OCI-LY1 (cell line): Measurements from ENCODE around the gene CTIF.

Source experiments
- H2AFZ ChIP-seq: fragments of 200-600 bp; sonication (generic), shearing (Covaris generic); 2 replicates; pipeline ENCODE4 v1.6.0; 2014; ENCODE audit warnings: antibody characterized with exemption, mild to moderate bottlenecking, low read length
- H3F3A ChIP-seq: fragments of 200-600 bp; sonication (generic), shearing (Covaris generic); 2 replicates; pipeline ENCODE4 v1.6.0; 2014; ENCODE audit warnings: mild to moderate bottlenecking, antibody characterized with exemption, low read length, moderate library complexity; ENCODE audit not compliant: insufficient read depth
- H3K27ac ChIP-seq: fragments of 200-600 bp; sonication (generic); 2 replicates; pipeline ENCODE4 v1.5.1; 2014; ENCODE audit warnings: low read length, mixed run types, mild to moderate bottlenecking, low read depth; ENCODE audit not compliant: poor library complexity, severe bottlenecking
- H3K27me3 ChIP-seq: fragments of 200-600 bp; sonication (generic); 2 replicates; pipeline ENCODE4 v1.6.0; 2014; ENCODE audit warnings: antibody characterized with exemption, mild to moderate bottlenecking, low read length, moderate library complexity; ENCODE audit not compliant: insufficient read depth
- H3K36me3 ChIP-seq: fragments of 200-600 bp; sonication (generic); 2 replicates; pipeline ENCODE4 v1.6.1; 2014; ENCODE audit warnings: mild to moderate bottlenecking, antibody characterized with exemption, low read length, moderate library complexity, mixed read lengths; ENCODE audit not compliant: insufficient read depth
- H3K4me1 ChIP-seq: fragments of 200-600 bp; sonication (generic); 2 replicates; pipeline ENCODE4 v1.5.1; 2014; ENCODE audit warnings: mild to moderate bottlenecking, low read length, moderate library complexity; ENCODE audit not compliant: insufficient read depth, severe bottlenecking
- H3K4me2 ChIP-seq: fragments of 200-600 bp; sonication (generic), shearing (Covaris generic); 2 replicates; pipeline ENCODE4 v1.6.1; 2014; ENCODE audit warnings: low read length
- H3K4me3 ChIP-seq: fragments of 200-600 bp; sonication (generic); 2 replicates; pipeline ENCODE4 v1.5.1; 2014; ENCODE audit warnings: low read length, low read depth, mild to moderate bottlenecking, mixed read lengths; ENCODE audit not compliant: poor library complexity, severe bottlenecking
- H3K79me2 ChIP-seq: fragments of 200-600 bp; shearing (Covaris generic); 2 replicates; pipeline ENCODE4 v1.6.1; 2016; ENCODE audit warnings: mixed run types, low read length, mixed read lengths; ENCODE audit not compliant: insufficient read depth
- H3K9ac ChIP-seq: fragments of 200-600 bp; sonication (generic), shearing (Covaris generic); 2 replicates; pipeline ENCODE4 v1.6.1; 2014; ENCODE audit warnings: mild to moderate bottlenecking, low read length, mixed read lengths
- H3K9me2 ChIP-seq: fragments of 200-600 bp; sonication (generic), shearing (Covaris generic); 2 replicates; pipeline ENCODE4 v1.6.1; 2014; ENCODE audit warnings: low read depth, mild to moderate bottlenecking, low read length, mixed read lengths
- H3K9me3 ChIP-seq: fragments of 200-600 bp; shearing (Covaris generic); 2 replicates; pipeline ENCODE4 v1.6.1; 2014; ENCODE audit warnings: low read length, mixed read lengths
- H4K20me1 ChIP-seq: fragments of 200-600 bp; sonication (generic), shearing (Covaris generic); 2 replicates; pipeline ENCODE4 v1.6.0; 2016; ENCODE audit warnings: mild to moderate bottlenecking, low read length; ENCODE audit not compliant: insufficient read depth
- EZH2 ChIP-seq: fragments of 200-600 bp; sonication (generic), shearing (Covaris generic); IDR thresholded peaks from 2 replicates; pipeline ENCODE4 v1.8.0; 2017; ENCODE audit warnings: borderline replicate concordance, mixed run types, mild to moderate bottlenecking, antibody characterized with exemption, low read length, moderate library complexity, mixed read lengths
- TF ChIP-seq, protein P1 (sequence below): fragments of 200-600 bp; sonication (generic), shearing (Covaris generic); IDR thresholded peaks from 2 replicates; pipeline ENCODE4 v1.5.1; 2017; ENCODE audit warnings: mild to moderate bottlenecking, antibody characterized with exemption, low read length, moderate library complexity, mixed read lengths

The CTIF gene

DNA sequence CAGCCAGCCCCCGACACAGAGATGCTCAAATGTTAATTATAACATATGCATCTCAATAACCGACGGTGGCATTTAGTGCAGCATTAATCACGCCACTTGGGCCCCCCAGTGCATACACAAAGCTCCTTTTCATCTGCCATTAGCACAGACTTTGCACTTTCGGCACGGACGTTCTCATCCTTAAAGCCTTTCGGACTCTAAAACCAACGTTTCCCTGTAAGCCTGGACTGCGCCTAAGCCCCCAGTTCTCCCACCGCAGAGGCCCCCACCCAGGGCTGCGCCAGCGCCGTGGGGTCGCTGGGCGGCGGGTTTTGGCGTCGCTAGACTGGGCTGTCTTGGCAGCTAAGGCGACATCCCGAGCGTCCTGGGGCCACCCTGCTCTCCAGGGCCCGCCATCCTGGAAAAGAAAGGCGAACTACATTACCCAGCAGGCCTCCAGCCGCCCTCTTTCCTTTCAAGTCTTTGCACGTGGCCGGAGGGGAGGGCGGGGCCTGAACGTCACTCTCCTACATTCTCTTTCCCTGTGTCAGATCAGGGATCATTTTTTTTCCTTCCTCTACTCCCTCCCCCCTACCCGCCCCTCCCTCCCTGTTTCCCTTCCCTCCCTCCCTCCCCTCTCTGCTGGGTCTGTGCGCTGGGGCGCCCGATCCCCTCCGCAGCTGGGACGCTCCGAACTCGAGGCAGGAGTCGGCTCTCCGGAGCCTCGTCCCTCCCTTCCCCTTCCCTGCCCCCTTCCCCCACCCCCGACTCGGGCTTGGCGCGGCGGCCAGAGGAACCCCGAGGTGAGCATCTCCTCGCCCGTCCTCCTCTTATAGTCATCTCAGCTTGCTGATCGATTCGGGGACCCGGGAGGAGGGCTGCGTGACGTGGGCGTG, at the start of gene CTIF:
TSS of gene CTIF (plus strand) at position 501 of the 875 bp plus-strand sequence. CDS start 80,535 bp downstream, outside the sequence.
- TF ChIP-seq, protein P1, sequence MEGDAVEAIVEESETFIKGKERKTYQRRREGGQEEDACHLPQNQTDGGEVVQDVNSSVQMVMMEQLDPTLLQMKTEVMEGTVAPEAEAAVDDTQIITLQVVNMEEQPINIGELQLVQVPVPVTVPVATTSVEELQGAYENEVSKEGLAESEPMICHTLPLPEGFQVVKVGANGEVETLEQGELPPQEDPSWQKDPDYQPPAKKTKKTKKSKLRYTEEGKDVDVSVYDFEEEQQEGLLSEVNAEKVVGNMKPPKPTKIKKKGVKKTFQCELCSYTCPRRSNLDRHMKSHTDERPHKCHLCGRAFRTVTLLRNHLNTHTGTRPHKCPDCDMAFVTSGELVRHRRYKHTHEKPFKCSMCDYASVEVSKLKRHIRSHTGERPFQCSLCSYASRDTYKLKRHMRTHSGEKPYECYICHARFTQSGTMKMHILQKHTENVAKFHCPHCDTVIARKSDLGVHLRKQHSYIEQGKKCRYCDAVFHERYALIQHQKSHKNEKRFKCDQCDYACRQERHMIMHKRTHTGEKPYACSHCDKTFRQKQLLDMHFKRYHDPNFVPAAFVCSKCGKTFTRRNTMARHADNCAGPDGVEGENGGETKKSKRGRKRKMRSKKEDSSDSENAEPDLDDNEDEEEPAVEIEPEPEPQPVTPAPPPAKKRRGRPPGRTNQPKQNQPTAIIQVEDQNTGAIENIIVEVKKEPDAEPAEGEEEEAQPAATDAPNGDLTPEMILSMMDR: no peak
- no peak for TF ChIP-seq EZH2
- Histone ChIP-seq H3K9ac (peak within 1 kb of the TSS; percentile 25; the same call in 1 of the 2 replicates), H3F3A (no peaks in the 10 kb centered on the region)

DNA sequence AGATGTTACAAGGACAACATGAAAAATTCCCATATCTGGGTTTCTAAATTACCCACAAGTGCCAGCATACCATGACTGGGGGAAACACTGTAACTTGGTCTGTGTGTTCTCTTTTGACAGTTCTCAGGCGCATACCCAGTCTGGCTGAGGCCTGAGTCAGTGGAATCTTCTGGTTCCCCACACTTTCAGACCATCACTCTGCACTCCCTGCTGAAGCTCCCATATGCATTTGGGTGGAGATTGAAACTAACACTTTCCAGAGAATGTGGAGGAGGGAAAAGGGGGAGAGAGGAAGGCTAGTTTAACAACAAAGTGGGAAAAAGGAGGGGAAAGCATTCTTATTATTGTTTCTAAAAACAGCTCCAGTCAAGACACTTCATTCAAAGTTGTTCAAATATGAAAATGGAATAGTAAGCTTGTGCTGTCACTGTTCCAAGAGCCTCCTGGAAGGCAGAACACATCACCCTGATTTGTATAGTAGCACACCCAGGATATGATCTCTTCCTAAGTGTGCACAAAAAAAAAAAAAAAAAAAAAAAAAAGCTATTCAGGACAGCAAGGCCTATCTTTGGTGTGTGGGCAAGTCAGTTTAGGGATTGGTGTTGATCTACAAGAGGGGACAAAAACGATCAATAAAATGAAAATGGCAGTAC, 48.1 kb upstream of the CTIF start:
- H3K4me2 ChIP-seq: no peak overlapping the region
- TF ChIP-seq, protein P1: no peak
- TF ChIP-seq EZH2: no peak
- H2AFZ ChIP-seq: no peak overlapping the region
- no peaks in the 10 kb centered on the region for H4K20me1 ChIP-seq
- H3K79me2 ChIP-seq: no peaks in the 10 kb centered on the region
- H3K9me3 ChIP-seq: no peaks in the 10 kb centered on the region
- H3K9ac ChIP-seq: no peak overlapping the region
- H3K4me1 ChIP-seq: no peaks in the 10 kb centered on the region
- no peaks in the 10 kb centered on the region for H3F3A ChIP-seq
- H3K27me3 ChIP-seq: 0 out of 2 replicates have a peak, but pooled peaks cover 3% of the 10 kb centered on the region
- no peak overlapping the region for H3K4me3 ChIP-seq
- no peaks in the 10 kb centered on the region for H3K36me3 ChIP-seq
- no peak overlapping the region for H3K27ac ChIP-seq
- no peaks in the 10 kb centered on the region for H3K9me2 ChIP-seq

More for the DNA sequence above, at the start of gene CTIF:
- H3K4me1 ChIP-seq: peaks cover 13% of the 10 kb centered on the region
- no peaks in the 10 kb centered on the region for H3K79me2 ChIP-seq
- no peaks in the 10 kb centered on the region for H3K36me3 ChIP-seq
- no peaks in the 10 kb centered on the region for H3K9me3 ChIP-seq
- H4K20me1 ChIP-seq: no peaks in the 10 kb centered on the region
- H3K27me3 ChIP-seq: peaks cover 11% of the 10 kb centered on the region; the same call in 1 of the 2 replicates
- no peak within 1 kb of the TSS for H3K27ac ChIP-seq
- H2AFZ ChIP-seq: no peak within 1 kb of the TSS
- H3K9me2 ChIP-seq: no peaks in the 10 kb centered on the region
- H3K4me3 ChIP-seq: peak within 1 kb of the TSS; percentile 72
- peak within 1 kb of the TSS; percentile 83 for H3K4me2 ChIP-seq

DNA sequence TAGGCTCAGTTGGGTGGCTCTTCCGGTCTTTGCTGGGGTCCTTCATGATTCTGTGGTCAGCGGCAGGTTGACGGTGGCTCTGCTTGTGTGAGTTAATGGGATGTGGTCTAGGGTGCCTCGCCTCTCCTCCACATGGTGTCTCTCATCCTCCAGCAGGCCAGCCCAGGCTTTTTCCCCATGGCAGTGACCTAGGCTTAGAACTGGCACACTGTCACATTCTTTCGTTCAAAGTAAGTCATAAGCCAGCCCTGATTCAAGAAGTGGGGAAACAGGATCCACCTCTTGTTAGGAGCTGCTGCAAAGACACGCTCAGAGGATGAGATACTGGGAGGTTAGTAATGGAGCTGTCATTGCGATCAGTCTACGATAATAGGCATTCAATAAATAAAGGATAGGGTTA, 46.0 kb upstream of the CTIF start:
- H3K4me3 ChIP-seq: no peak overlapping the region

More for the DNA sequence above, 46.0 kb upstream of the CTIF start:
- Histone ChIP-seq H3K36me3 (no peaks in the 10 kb centered on the region), H4K20me1 (no peaks in the 10 kb centered on the region), H3K27ac (no peak overlapping the region), H3K79me2 (no peaks in the 10 kb centered on the region), H3F3A (no peaks in the 10 kb centered on the region), H3K27me3 (0 out of 2 replicates have a peak, but pooled peaks cover 3% of the 10 kb centered on the region), H3K4me1 (no peaks in the 10 kb centered on the region), H3K9me3 (no peaks in the 10 kb centered on the region), H2AFZ (no peak overlapping the region), H3K4me2 (no peak overlapping the region), H3K9me2 (no peaks in the 10 kb centered on the region), H3K9ac (no peak overlapping the region)
- TF ChIP-seq EZH2: no peak
